MG63 (cell line): ENCODE measurements around the gene HPD. TPM values are rescaled to one million over a fixed set of nuclear protein-coding genes. Genes with fewer than 3 reads are reported as not detected.

Experiments
- DNase-seq: peaks from one replicate; pipeline ENCODE4 v3.0.0-alpha.2; 2020
- H3K27me3 ChIP-seq: fragments of 250-450 bp; sonication (Bioruptor Pico); 2 replicates; pipeline ENCODE4 v1.5.1; 2020; ENCODE audit warnings: mild to moderate bottlenecking, moderate library complexity
- H3K36me3 ChIP-seq: fragments of 250-450 bp; sonication (Bioruptor Pico); 2 replicates; pipeline ENCODE4 v1.5.1; 2020; ENCODE audit warnings: mild to moderate bottlenecking, moderate library complexity
- H3K4me3 ChIP-seq: fragments of 250-450 bp; sonication (Bioruptor Pico); 2 replicates; pipeline ENCODE4 v1.5.1; 2020; ENCODE audit warnings: mild to moderate bottlenecking, moderate library complexity
- H3K9me3 ChIP-seq: fragments of 250-450 bp; sonication (Bioruptor Pico); 2 replicates; pipeline ENCODE4 v1.5.1; 2020; ENCODE audit warnings: mild to moderate bottlenecking, moderate library complexity
- total RNA-seq: library from RNA; depleted of rRNA; stranded (reverse); fragments of >200 nt; shearing (Covaris generic); gene quantifications from 2 replicates; pipeline ENCODE4 v1.2.3, GENCODE V29; 2014; ENCODE audit warnings: low replicate concordance; rRNA removed

The HPD gene
- total RNA-seq, 1 experiment from 2014 or later: 0.56 TPM

DNA sequence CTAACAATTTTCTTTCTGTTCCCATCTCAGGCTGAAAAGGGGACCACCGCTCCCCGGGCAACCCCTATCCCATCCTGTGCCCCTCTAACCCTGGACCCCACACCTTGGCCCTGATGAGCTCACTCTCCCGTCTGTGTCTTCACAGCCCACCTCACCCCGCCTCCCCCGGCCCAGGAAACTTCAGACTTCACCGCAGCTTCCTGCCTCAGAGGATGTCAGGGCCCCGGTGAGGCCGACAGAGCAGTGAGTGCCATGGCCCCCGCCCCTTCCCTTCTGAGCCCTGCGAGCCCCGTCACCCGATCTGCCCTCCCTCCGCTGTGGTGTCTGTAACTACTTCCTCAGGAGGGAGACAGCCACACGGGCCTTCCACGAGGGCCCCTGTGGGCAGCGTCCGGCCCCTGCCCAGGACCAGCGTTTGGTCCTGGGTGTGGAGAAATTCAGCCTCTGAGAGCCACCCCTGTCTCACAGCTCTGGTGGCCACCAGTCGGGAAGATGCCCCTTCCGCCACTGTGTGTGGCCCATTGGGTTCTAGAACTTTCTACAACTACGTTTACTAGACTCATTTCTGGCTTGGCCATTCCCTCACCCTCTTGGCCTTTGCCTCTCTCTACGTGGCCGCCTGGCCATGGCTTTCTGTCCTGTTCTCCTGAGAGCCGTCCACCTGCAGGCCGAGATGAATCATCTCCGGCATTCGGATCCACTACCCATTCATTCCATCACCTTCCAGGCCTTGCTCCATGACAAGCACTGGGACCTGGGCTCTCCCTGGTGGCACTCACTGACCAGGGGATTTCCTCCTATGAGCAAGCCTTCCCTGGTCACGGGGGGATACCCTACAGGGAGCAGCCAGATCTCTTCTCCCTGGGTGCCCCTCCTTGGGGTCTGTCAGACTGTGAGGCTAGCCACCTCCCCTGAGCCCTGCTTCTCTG is 68.6 kb downstream of the HPD start:
- H3K27me3 ChIP-seq: no peaks in the 10 kb centered on the region
- H3K4me3 ChIP-seq: no peak overlapping the region
- H3K9me3 ChIP-seq: no peaks in the 10 kb centered on the region
- no peaks in the 10 kb centered on the region; the same call in 1 of the 2 replicates for H3K36me3 ChIP-seq
- DNase-seq: no peak

Other genes starting within 250 kb of the HPD start
- 5.9 and 15.9 TPM in 2 replicates for gene ORAI1, start 232.3 kb downstream of the HPD start, total RNA-seq
- gene MORN3, start 189.2 kb downstream of the HPD start, total RNA-seq: not detected in 2 replicates
- gene TMEM120B, start 146.1 kb downstream of the HPD start, total RNA-seq: 3.6 and 6.6 TPM in 2 replicates
- gene RHOF, start 65.2 kb downstream of the HPD start, total RNA-seq: 0.20 and 6.3 TPM in 2 replicates
- gene SETD1B, start 54.9 kb downstream of the HPD start, total RNA-seq: 1.0 and 1.1 TPM in 2 replicates
- gene PSMD9, start 29.9 kb upstream of the HPD start, total RNA-seq: 66.6 and 117 TPM in 2 replicates
- gene CFAP251, start 59.7 kb upstream of the HPD start, total RNA-seq: 0.74 and 1.7 TPM in 2 replicates
- 1.8 and 2.4 TPM in 2 replicates for gene BCL7A, start 163.0 kb upstream of the HPD start, total RNA-seq
- gene MLXIP, start 219.9 kb upstream of the HPD start, total RNA-seq: 3.5 and 4.0 TPM in 2 replicates